HG03108 (cell line): ENCODE results near the gene FLNB.

ENCODE experiments used
- ATAC-seq: cut with Tn5 transposase; IDR thresholded peaks from one replicate; pipeline ENCODE4 v1.9.1; 2021; ENCODE audit warnings: moderate library complexity; ENCODE audit not compliant: unreplicated experiment

FLNB gene

DNA sequence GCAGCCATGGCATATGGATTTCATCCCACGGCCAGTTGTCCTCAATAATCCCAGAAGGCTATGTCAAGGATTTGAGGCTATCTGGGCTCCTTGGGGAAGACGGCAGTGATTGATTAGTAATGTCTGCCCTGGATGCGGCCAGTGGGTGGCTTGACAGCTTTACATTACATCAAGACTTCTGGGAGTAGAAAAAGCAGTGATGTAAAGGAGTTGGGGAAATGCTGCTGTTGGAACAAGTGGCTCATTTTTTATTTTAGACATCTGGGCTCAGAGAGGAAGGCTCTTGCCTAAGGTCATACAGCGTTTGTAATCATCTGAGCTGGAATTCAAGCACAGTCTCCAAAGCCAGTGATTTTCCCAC lies 94.1 kb downstream of the FLNB start:
- ATAC-seq: no peak

DNA sequence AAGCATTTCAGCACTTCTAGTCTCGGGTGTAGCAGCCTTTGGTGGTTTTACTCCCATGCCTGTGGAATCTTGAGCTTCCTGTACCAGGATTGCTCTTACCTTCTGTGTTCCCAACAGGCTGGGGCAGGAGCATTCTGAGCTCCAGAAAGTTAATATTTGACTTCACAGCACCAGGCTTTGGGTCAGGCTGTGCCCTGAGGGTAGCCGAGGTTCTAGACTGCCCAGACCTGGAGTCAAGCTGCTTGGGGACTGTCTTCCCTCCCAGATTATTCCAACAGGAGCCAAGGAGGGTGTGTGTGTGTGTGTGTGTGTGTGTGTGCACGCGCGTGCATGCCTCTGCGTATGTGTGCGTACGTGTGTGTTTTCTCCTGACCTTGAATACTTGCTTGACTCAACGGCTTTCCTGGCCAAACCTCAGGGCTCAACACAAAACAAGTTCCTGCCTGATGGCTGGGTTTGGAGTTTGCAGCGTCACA lies 94.8 kb downstream of the FLNB start:
- no peak for ATAC-seq

DNA sequence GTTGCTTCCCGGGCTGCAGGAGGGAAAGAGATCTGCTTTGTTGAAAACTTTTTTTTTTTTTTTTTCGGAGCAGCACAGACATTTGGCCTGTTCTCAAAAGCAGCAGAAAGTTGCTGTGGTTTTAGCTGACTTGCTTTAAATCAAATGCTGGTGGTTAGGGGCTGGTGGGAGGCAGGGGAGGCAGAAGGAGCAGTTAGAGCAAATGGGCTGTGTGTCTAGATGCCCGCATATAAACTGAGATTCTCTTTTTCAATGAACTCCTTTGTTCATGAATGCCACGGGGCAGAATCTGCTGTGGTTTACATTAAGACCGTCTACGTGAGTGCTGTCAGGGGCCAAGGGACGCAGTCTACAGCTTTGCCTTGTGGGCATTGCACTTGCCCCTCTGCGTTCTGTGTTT lies 95.9 kb downstream of the FLNB start:
- no peak for ATAC-seq

DNA sequence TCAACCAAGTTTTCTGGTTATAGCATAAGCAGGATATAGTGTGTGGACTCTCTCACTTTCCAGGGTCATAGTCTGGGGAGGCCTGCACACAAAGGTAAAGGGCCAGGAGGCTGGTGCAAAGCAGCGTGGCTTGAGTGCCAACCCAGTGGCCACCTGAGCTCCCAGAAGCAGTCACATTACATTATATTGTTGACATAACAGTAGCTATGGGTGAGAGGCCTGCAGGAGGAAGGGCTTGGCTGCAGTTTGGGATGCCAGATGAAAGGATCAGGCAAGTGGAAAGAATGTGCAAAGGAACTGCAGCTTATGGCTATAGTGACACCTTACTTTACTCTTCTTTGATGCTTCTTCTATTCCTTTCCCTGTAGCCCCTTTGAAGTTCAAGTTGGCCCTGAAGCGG lies 96.5 kb downstream of the FLNB start:
- ATAC-seq: no peak

DNA sequence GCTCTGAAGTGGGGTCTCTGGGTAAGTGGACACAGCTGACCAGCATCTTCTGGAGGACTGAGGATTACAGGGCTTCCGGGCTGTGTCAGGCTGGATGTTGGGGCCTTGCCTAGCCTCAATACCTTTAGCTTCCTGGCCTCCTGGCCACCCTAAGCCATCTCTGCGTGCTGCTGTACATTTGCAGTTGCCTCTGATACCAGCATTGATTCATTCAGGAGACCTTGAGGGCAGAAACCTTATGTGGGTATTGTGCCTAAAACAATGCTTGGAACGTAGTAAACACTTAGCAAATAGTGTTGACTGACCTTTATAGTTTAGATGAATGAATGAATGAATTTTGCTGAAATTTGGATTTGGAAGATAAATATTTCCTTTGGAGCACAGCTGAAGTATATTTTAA lies 97.0 kb downstream of the FLNB start:
- ATAC-seq: no peak

DNA sequence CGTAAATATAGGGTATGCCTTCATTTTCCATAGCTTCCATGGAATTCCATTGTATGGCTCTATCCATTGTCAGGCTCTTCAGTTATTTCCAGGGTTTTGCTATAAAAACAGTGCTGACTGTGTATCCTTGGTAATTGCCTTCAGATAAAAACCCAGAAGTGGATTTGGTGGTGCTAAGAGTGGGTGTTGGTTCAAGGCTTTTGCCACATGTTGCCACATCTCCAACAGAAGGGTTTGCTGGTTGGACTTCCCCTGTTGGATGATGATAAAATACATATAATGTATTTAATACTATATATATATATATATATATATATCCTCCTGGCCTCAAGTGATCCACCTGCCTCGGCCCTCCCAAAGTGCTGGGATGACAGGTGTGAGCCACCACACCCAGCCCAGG lies 97.8 kb downstream of the FLNB start:
- no peak for ATAC-seq

DNA sequence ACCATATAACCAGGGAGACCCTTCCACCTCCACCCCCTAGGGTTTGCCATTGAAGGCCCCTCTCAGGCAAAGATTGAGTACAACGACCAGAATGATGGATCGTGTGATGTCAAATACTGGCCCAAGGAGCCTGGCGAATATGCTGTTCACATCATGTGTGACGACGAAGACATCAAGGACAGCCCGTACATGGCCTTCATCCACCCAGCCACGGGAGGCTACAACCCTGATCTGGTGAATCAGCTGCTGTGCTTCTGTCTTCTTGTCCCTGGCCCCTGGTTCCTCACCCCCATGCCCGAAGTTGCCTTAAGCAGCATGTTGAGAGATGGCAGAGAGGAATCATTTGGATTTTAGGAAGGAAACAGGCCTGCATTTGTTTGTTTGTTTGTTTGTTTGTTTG lies 98.4 kb downstream of the FLNB start:
- ATAC-seq: no peak

DNA sequence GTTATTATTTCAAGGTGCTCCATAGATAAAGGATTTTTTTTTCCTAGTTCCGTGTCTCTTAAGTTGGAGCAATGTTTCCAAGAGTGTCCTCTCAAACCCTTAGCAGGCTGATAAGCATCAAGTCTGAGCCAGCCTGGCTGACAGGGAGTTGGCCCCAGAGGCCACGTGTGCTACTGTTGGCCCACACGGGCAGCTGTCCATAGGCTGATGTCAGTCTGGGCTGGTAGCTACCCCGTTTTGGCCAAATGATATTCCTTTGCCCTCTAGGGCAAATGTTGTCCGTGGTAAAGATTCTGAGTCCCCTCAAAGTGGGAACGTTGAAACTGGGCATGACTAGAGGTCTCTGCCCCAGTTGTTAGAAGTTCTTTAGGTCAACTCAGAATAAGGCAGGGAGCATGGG lies 99.4 kb downstream of the FLNB start:
- ATAC-seq: no peak

DNA sequence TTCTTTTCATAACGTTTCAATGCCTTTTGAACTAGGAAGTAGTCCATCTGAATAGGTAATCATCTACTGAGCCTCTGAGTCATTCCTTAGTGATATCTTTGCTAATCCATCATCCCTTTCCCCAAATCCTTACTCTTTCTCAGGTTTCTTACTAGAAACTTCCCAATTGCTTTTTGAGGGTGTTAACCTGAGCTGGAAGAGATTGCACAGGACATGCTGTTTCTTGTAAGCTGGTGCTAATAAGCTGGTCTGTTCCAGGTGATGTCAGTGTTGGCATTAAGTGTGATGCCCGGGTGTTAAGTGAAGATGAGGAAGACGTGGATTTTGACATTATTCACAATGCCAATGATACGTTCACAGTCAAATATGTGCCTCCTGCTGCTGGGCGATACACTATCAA lies 101.5 kb downstream of the FLNB start:
- no peak for ATAC-seq

DNA sequence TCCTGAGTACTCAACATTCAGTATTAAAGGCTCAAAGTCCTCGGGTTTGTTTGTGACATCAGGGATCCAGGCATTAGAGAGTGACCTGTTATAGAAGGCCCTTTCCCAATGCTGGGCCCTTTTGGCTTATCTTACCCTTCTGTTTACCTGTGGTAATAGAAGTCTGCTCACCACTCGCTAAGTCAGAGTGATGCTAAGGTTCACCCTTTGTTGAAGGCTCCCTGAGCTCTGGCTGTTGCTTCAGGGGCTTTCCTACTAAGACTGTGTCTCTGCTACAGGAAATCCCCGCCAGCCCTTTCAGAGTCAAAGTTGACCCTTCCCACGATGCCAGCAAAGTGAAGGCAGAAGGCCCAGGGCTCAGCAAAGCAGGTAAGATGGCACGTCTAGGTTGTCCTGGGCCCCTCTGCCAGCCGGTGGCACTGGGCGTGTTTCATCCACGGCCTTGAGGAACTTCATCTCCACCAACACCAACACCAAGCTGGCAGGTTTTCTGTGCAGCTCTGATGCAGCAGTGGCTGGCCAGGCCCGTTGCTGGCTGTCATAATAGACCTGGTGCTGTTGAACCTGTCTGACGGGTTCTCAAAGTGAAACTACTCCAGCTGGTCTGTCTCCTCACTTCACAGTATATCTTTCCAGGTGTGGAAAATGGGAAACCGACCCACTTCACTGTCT lies 103.4 kb downstream of the FLNB start:
- ATAC-seq: no peak

DNA sequence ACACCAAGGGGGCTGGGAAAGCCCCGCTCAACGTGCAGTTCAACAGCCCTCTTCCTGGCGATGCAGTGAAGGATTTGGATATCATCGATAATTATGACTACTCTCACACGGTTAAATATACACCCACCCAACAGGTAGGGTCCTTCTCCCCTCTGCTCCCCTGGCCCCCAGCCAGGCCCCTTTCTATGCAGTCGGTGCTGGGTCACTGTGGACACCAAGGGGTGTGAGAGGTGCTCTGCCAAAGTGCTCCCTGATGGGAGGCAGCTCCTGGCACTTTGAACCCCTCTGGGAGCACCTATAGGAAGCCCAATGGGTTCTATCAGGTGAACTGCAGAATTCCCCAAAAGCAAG lies 103.9 kb downstream of the FLNB start:
- no peak for ATAC-seq

DNA sequence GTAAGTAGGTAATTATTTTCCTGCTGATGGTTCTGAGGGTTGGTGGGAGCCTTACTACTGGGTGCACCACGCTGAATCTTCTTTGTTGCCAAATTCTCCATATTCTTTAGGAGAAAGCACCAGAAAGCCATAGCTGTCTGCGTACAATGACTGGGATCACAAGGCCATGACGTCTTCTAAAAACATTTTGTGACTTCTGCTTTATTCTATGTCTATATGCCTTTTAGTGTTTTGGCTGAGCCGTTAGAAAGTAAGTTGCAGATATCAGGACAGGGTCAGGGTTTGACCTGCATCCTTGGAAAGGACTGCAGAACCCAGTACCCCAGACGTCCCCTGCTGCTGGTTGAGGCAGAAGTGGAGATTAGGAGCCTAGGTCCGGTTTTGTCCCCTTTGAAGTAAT lies 107.0 kb downstream of the FLNB start:
- no peak for ATAC-seq

DNA sequence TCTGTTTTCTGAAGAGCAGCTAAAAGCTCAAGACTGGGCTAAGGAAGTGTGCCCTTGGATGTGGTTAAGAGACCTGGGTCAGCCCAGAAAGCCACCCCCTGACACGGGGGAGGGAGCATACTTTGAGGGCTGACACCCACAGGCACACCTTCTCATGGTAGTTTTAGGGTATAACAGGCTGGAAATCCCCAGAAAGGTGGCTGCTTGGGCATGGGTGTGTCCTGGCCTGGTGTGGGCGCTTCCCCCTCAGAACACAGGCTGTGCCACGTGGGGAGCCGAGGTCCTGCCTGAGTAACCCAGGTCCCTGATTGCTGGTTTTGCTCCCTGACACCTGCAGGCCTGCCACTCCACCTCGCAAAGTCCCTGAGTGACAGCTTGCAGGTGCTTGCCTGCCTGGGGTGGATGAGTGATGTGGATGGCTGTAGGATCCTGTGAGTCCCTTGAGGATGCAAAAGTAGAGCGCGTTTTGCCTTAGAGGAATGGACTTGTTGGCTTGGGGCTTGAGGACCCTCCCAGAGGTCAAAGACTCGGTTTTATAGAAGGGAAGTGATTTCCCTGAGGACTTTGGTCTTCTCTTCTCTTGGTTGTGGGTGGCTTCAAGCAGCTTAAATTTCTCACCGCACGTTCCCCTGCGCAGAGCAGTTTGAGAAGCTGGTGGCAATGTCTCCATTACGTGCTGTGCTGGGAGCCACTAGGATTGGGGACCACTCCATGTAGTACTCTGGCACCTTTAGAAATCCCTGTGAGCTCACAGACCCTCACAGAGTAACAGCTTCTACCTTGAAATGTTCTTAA lies 108.1 kb downstream of the FLNB start:
- peak; percentile 64 for ATAC-seq

DNA sequence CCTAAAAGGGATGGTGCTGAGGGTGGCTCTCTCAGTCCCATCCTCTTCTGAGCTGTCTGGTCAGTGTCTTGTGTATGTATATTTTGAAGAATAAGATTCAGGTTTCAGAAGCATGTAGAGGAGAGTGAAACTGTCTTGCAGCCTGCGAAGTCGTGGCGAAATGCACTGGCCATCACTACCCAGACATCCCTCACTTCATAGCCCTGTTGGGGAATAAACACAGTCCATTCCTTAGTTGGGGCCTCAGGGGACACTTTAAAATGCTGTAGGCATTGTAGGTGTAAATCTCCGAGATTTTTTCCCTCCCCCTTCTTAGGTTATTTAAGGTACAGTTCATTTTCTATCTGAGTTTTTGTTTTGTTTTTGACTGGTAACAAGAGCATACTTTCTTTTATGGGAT lies 108.8 kb downstream of the FLNB start:
- no peak for ATAC-seq

DNA sequence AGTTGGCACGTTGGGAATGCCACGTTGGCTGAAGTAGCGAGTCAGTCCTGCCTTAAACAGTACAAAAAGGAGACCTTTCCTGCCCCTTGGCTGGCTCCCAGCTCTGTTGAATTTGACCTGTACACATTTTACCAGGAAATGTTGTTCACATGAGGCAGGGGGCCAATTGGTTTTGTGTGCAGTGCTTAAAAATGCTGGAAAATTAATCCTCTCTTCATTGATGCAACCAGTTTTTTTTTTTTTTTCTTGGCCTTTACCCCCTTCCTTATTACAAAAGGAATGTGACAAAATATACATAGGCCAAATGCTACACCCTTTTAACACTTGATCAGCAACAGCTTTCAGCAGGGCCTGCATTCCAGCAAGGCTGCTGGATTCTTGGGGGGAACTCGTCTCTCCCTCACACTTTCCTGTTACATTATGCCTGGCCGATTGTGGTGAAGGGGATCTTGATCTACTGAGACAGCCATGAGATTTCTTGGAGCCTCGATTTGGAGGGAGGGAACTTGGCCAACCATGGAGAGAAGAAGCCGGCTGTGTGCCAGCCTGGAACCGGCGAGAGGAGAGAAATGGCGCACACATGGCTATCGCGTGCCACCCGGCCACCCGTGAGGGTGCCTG lies 109.4 kb downstream of the FLNB start:
- ATAC-seq: no peak

DNA sequence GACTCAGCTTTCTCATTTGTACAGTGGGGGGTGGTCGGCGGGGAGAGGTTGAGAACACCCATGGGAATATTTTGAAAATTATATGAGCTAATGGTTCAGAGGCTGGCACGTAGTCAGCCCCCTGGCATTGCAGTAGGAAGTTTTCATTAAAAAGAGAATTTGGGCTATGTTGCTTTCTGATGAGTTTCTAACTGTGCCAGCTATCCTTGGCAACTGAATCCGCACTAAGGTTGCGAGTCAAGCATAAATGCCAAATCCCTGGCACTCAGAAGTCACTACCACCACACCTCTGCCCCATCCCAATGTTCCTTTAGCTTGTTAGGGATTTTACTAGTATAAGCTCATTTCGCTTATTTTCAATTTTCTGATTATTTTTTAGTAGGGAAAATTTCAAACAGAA lies 111.0 kb downstream of the FLNB start:
- ATAC-seq: no peak

DNA sequence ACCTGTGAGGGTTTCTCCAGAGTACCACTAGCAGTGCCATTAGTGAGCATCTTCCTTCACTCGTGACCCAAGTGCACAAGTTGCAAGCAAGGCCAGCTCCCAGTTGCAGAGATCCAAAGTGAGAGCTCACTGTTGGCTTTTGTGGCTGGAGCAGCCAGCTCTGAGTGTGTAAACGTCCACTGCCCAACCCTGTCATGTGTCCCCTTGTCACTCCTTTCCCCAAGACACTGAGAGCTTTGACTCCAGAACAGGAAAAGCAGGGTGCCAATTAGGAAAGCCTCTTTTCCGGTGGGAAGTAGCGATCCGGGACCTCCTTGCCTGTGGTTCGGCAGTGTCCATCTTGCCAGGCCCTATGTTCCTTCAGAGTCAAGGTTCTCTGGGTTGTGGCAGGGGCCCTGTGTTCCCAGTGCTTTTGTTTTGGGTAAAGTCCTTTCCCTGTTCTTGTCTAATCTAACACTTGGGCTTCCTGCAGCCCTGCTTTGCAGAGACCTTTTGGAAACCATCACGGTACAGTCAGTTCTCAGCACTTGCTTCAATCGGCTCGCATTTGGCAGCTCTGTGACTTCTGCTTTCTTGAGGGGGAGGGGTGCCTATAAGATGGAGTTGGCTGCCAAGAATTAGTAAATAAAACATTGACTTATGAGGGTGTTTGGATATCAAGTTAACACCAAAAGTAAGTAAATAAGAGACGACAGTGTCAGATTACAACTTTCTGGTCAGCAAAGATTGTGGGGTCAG lies 112.0 kb downstream of the FLNB start:
- ATAC-seq: no peak

DNA sequence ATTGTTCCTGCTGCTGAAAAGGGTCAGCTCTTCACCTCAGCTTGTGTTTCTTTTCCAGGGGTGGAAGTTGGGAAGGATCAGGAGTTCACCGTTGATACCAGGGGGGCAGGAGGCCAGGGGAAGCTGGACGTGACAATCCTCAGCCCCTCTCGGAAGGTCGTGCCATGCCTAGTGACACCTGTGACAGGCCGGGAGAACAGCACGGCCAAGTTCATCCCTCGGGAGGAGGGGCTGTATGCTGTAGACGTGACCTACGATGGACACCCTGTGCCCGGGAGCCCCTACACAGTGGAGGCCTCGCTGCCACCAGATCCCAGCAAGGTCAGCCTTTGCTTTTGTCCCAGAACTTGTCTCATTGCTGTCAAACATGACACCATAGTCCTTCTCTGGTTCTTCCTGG lies 113.0 kb downstream of the FLNB start:
- no peak for ATAC-seq

DNA sequence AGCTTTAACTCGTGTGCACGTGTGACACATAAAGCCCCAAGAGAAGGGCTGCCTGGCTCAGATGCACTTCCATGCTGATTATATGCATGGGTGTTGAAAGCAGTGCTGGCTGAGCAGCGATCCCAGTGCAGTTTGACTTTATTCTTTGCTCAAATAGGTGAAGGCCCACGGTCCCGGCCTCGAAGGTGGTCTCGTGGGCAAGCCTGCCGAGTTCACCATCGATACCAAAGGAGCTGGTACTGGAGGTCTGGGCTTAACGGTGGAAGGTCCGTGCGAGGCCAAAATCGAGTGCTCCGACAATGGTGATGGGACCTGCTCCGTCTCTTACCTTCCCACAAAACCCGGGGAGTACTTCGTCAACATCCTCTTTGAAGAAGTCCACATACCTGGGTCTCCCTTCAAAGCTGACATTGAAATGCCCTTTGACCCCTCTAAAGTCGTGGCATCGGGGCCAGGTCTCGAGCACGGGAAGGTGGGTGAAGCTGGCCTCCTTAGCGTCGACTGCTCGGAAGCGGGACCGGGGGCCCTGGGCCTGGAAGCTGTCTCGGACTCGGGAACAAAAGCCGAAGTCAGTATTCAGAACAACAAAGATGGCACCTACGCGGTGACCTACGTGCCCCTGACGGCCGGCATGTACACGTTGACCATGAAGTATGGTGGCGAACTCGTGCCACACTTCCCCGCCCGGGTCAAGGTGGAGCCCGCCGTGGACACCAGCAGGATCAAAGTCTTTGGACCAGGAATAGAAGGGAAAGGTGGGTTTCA lies 114.9 kb downstream of the FLNB start:
- ATAC-seq: no peak

DNA sequence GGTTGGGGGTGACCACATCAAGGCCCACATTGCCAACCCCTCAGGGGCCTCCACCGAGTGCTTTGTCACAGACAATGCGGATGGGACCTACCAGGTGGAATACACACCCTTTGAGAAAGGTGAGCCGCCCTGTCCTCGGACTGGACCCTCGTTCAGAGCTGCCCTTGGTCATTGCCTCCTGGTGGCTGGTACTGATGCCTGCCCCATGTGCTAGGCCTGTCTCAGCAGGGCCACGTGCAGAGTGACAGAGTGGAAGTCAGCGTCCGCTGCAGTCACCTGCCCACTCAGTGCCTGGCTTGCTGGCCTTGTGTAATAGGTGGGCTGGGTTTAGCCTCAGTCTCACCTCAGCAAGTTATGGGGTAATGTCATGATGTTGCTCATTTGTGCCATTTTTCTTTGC lies 116.2 kb downstream of the FLNB start:
- ATAC-seq: no peak
